Jurkat, Clone E6-1 (cell line): ENCODE data around the gene RUNX1.

Source experiments
- DNase-seq: peaks from one replicate; pipeline ENCODE4 v3.0.0-alpha.2; 2011; ENCODE audit warnings: low read depth, low spot score
- H3K4me3 ChIP-seq: 2 replicates; pipeline ENCODE4 v1.5.1; 2011; ENCODE audit warnings: mild to moderate bottlenecking, low read length, control low read depth, moderate library complexity

Gene RUNX1

GRCh38 chr21:34775793-34776192 is 273.3 kb downstream of the RUNX1 start:
- H3K4me3 ChIP-seq = no peak overlapping the region
- DNase-seq = no peak

DNA sequence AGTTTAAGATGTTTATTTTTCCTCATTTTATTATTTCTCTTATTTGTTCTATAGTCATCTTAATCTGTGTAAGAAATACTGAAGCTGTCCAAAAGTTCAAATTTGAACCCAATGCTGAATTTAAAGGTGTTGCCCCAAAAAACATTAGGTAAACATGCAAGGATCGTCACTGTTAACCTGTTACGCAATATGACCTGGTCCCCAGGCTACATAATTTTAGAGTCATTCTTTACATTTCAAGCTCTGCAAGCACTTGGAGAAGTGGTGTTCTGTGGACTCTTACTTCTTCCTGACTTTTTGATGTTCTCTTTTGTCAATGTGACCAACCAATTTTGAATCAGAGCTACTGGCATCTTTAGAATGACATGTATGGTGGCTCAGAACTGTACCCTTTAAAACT is 274.4 kb downstream of the RUNX1 start:
- no peak for DNase-seq
- H3K4me3 ChIP-seq = no peak overlapping the region

DNA sequence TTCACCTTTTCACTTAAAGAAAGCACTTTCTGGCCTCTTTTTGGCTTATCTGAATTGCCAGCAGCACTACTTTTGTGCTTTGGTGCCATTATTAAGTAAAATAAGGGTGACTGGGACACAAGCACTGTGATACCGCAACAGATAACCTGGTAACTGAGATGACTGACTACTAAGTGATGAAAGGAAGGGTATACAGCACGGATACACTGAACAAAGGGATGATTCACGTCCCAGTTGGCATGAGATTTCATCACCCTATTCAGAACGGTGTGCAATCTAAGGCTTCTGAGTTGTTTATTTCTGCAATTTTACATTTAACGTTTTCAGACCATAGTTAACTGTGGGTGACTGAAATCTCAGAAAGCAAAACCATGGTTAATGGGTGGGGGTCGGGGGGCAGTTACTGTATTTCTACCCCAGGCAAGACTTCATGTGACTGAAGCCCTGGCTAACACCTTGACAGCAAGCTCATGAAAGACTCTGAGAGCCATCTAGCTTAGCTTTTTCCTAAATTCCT is 277.5 kb downstream of the RUNX1 start:
- no peak for DNase-seq
- no peak overlapping the region for H3K4me3 ChIP-seq

DNA sequence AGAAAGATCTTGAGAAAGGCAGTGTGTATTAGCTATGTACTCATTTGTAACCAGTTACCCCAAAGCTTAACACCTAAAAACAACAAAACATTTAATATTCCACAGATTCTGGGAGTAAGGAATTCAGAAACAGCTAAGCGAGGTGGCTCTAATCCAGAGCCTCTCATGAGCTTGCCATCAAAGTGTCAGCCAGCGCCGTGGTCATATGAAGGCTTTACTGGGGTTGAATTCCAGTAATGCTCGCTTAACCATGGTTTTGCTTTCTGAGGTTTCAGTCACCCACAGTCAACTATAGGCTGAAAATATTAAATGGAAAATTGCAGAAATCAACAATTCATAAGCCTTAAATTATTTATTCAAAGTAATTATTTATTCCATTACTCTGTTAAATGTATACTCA is 278.5 kb downstream of the RUNX1 start:
- no peak for DNase-seq
- no peak overlapping the region for H3K4me3 ChIP-seq

DNA sequence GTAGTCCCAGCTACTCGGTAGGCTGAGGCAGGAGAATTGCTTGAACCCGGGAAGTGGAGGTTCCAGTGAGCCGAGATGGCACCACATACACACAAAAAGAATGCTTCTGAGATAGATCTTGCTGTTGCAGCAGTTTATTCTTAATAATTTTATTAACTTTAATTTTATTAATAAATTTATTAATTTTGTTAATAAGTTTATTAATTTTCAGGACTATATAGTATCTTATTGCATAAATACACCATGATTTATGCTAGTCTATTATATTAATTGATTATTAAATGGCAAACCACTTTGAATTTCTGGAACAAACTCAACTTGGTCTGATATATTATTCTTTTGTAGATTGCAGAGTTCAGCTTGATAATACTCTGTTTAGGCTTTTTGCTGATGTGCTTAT is 280.8 kb downstream of the RUNX1 start:
- no peak for DNase-seq

GRCh38 chr21:34766862-34767261 is 282.2 kb downstream of the RUNX1 start:
- no peak for DNase-seq
- H3K4me3 ChIP-seq = no peak overlapping the region

More for the DNA sequence above, 280.8 kb downstream of the RUNX1 start:
- H3K4me3 ChIP-seq = no peak overlapping the region

DNA sequence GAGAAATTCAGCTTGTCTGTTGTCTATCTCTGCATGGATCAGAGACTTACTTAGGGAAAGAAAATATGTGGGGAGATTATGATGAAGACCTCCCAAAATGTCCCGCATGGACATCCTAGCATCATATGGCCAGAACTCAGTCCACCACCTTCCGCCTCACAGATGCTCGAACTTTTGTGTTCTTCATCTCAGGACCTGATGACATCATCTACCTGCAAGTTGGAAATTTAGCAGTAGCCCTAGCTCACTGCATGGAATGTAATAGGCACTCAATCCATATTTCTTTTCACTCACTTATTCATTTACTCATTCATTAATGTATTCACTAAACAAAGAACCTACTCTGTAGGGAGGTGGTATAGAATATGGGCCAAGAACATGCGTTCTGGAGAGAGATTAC is 283.5 kb downstream of the RUNX1 start:
- H3K4me3 ChIP-seq = no peak overlapping the region
- DNase-seq = no peak

DNA sequence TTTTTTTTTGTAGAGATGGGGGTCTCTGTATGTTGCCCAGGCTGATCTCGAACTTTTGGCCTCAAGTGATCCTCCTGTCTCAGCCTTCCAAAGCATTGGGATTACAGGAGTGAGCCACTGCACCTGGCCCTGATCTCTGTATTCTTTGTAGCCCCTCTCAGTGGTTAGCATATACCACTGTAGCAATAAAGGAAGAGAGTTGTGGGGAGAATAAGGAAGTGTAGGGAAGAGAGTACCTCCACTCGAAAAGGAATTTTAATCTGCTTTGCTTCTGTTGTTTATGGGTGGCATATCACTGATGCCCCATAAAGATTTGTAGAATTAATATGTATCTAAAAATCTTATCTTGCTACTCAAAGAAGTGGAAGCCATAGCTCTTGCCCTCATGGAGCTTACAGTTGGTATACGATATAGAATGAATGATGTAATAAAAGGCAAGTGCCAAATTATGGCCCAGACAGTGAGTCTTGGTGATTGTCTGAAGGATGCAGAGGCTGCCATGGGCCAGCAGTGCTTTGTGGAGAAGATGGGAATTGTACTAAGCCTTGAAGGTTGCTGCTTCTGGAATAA is 284.3 kb downstream of the RUNX1 start:
- no peak for DNase-seq
- no peak overlapping the region for H3K4me3 ChIP-seq

DNA sequence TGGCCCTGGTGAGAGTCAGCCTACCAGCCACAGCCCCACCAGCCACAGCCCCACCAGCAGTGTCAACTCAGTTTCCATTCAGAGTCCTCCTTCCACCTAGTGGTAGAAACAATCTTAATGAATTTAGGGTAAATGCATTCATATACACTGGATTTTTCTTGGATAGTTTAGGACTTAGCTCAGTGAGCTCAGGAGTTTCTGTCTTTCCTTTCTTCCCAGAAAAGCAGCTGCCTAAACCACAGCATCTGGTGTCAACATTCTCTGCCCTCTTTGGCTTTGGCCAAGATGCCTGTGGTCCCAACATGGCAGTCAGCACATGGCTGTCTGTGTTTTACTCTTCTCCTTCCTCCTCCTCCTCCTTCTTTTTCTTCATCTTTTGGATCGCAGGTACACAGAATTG is 286.3 kb downstream of the RUNX1 start:
- DNase-seq = no peak
- no peak overlapping the region for H3K4me3 ChIP-seq

DNA sequence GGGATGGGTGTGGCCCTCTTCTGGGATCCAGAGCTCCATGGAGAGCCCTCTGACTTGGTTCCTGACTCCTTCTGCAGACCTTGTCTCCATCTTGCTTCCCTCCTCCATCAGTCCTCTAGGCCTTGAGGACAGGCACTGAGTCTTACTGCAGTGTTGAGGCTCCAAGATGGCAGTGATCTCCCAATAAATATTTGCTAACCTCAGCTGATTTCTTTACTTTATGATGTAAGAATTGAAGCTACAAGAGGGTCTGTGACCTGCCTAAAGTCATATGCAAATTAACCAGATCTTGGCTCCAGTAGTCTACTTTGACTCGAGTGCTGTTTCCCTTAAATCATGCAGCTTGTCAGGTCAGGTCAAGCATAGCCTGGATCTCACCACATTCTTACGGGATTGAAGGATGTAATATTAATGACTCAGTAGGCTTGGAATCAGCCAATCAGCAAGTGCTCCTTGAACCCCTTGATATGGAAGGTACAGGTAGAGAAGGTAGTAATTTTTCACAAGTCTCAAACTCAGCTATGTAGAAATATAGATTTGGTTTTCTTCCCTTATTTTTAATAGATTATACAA is 287.3 kb downstream of the RUNX1 start:
- no peak overlapping the region for H3K4me3 ChIP-seq
- no peak for DNase-seq

DNA sequence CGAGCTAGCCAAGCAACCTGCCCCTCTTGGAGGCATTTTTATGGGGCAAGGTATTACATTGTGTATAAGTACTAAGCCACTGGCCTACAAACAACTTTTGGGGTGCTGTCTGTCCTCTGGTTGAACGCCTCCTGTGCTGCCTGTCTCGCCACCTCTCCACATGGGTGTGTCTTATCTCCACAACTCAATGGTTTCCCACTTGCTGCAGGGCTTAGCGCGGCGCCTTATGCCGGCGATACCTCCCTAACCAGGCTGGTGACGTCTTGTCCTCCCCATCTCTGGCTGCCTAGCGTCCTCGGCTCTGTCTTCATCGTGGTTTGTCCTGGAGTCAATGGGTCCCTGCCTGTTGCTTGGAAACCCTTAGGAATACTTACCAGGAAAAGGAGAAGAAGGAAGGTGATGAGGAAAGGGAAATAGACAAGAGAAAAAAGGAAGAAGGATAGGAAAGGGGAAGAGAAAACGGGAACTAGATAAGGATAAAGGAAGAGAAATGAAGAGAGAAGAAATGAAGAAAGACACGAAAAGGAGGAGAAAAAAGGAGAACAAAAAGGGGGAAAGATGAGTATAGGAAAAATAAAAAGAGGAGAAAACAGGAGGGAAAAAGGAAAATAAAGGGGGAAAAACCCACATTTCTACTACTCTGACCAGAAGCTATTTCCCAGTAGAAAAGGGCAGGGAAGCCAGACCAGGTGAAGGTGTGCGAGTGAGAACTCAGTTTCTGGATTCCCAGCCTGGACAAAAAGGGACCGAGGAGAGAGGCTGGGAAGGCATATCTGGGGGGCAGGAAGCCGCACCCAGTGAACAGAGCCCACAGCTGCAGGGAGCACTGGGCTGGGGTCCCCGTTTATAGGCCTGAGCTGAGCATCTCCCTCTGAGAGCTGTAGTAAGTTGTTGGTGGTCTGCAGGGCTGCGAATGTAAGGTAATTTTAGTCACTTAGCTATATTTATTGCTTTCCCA is 294.1 kb downstream of the RUNX1 start:
- no peak overlapping the region for H3K4me3 ChIP-seq
- no peak for DNase-seq

GRCh38 chr21:34748862-34749261 is 300.2 kb downstream of the RUNX1 start:
- no peak for DNase-seq
- H3K4me3 ChIP-seq = no peak overlapping the region

- no peak overlapping the region for H3K4me3 ChIP-seq
- peak; percentile 57 for DNase-seq
These were observed 303.4 kb downstream of the RUNX1 start for GRCh38 chr21:34745557-34746255.

- no peak overlapping the region for H3K4me3 ChIP-seq
- DNase-seq = no peak
These were observed 304.3 kb downstream of the RUNX1 start for GRCh38 chr21:34744801-34745200.

DNA sequence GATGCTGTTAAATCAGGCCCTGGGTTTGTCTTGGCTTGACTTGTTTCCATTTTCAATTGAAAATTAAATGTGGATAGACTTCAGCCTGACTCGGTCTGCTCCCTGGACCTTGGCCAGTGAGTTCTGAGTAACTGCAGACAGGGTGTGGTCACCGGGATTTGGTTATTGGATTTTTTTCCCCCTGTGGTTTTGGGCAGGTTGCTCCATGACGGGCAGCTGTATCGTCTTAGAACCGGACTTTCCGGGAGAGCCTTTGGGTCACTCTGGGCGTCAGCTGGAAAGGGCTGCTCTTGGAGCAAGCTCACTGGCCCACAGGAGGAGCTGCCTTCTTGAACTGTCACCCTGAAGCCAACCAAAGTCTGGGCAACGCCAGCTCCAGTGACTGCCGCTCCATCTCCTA is 305.3 kb downstream of the RUNX1 start:
- no peak for DNase-seq
- no peak overlapping the region for H3K4me3 ChIP-seq

DNA sequence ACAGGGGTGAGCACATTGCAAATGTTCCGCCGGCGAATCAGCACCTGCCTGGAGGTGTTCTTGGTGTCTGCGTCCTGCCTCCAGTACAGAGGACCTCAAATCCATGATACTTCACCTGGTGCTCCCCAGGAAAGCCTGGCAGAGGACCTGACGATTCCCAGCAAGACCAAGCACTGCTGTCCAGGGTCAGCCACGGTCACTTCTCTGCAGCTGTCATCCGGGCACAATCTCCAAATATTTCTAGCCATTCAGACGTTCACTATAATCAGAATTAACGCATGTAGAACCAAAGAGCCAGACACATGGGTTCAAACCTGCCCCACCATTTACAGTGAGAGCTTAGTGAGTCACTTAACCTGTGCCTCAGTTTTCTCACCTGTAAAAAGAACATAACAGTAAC is 305.8 kb downstream of the RUNX1 start:
- DNase-seq = no peak
- no peak overlapping the region for H3K4me3 ChIP-seq

- no peak for DNase-seq
- H3K4me3 ChIP-seq = no peak overlapping the region
These were observed 308.9 kb downstream of the RUNX1 start for GRCh38 chr21:34740198-34740597.
